Embryonic facial prominence (tissue), 1 donor: ENCODE data around the gene HOGA1.
"Not testable (repeated sequence)": the region's sequence is repeated elsewhere in the genome, so short reads cannot be mapped to it uniquely, and the experiment has no call there.

Source experiments
- DNase-seq: peaks from one replicate; pipeline ENCODE4 v3.0.0-alpha.2; 2016; ENCODE audit errors: extremely low spot score

HOGA1 gene

GRCh38 chr10:97611473-97611872, 27.3 kb downstream of the HOGA1 start:
- DNase-seq = no peak

DNA sequence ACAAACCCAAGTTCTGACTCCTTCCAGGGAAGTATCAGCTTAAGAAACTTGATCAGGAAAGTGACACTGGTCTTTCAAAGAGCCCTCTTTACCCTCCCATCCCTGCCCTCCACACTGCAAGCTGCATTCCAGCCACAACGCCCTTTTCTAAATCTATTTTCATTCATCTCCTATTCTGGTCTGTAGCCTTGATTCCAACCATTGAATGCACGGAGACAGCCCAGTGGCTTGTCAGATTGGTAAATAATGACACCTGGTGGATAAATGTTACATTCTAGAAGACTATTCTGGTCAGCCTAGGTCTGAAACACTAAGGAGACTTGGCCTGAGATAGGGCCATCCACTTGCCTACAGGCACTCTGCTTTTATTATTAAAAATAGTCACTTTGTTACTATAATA, 28.2 kb downstream of the HOGA1 start:
- DNase-seq = no peak

DNA sequence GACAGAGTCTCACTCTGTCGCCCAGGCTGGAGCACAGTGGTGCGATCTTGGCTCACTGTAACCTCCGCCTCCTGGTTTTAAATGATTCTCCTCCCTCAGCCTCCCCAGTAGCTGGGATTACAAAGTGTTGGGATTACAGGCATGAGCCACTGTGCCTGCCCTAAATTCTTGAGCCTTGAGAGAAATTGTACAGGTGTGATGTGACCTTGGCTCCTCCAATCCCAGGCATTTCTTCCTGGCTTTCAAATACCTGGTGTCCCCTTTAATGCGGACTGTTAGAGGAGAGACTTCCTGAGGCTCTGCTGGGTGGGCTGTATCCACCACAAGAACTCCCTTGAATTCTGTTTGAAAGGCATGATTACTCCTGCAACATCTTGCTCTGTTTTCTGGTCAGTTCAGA, 34.1 kb downstream of the HOGA1 start:
- DNase-seq = no peak

DNA sequence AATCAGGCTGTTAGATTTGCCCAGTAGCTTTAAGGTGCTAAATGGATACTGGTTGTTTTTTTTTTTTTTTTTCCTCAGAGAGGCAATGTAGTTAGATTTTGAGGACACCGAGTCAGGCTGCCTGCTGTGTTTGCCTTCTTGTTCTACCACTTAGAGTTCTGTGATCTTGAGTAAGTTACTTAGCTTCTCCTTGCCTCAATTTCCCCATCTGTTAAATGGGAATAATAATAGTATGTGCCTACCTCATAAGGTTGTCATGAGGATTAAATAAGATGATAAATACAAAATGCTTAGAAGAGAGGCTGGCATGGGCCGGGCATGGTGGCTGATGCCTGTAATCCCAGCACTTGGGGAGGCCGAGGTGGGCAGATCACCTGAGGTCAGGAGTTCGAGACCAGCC, 34.5 kb downstream of the HOGA1 start:
- no peak for DNase-seq

- DNase-seq = no peak
These were observed 39.1 kb downstream of the HOGA1 start for GRCh38 chr10:97623277-97623676.

GRCh38 chr10:97627731-97628130, 43.5 kb downstream of the HOGA1 start:
- DNase-seq = no peak

DNA sequence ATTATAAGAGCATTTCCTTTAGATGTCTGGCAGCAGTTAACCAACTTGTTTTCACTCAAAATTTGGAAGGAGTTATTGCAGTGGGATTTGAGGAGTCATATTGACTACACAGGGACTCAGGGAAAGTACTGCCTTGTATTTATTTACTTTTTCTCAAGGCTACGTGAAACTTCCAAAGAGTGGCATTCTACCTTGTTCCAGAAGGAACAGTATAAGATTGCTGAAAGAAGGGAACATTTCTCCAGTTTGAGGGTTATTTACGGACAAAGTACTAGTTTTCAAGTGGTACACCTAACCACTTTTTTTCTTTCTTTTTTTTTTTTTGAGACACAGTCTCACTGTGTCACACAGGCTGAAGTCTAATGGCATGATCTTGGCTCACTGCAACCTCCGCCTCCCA, 44.0 kb downstream of the HOGA1 start:
- no peak for DNase-seq

DNA sequence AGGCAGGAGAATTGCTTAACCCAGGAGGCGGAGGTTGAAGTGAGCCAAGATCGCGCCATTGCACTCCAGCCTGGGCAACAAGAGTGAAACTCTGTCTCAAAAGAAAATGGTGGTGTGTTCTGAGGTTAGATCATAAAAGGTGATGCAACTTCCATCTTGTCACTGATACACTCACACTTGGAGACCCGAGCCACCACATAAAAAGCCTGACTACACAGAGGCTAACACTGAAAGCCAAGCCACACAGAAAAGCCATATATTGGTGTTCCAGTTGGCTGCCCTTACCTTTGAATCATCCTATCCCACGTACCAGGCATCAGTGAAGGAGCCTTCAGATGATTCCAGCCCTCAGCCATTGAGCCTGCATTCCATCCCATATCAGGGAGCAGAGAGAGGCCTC, 45.1 kb downstream of the HOGA1 start:
- no peak for DNase-seq

GRCh38 chr10:97631098-97631497, 46.9 kb downstream of the HOGA1 start:
- DNase-seq = no peak

GRCh38 chr10:97632949-97633884, 49.0 kb downstream of the HOGA1 start, which contains the start of gene MORN4:
TSS of gene MORN4 (minus strand) at chr10:97633500. CDS start at chr10:97619653, 13,847 bp downstream.
- DNase-seq = peak; percentile 87

DNA sequence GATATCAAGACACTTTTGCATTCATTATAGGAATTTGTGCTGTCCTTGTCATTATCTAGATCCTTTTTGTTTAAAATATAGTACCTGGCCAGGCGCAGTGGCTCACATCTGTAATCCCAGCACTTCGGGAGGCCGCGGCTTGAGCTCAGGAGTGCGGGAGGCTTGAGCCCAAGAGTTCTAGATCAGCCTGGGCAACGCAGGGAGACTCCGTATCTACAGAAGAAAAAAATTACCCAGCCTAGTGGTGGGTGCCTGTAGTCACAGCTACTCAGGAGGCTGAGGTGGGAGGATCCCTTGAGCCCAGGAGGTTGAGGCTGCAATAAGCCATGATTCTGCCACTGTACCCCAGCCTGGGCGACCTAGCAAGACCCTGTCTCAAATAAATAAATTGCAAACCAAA, 49.7 kb downstream of the HOGA1 start:
- DNase-seq = no peak

- DNase-seq = no peak
These were observed 51.4 kb downstream of the HOGA1 start for GRCh38 chr10:97635577-97635976.

- not testable (repeated sequence) for DNase-seq
These were observed 54.9 kb downstream of the HOGA1 start for GRCh38 chr10:97639090-97639489.

GRCh38 chr10:97640174-97640867, 56.1 kb downstream of the HOGA1 start, which contains the start of gene PI4K2A:
TSS of gene PI4K2A (plus strand) at chr10:97640671. CDS start at chr10:97640743, 72 bp downstream.
- DNase-seq = peak; percentile 95

GRCh38 chr10:97640868-97641811, 57.0 kb downstream of the HOGA1 start:
- no peak for DNase-seq

DNA sequence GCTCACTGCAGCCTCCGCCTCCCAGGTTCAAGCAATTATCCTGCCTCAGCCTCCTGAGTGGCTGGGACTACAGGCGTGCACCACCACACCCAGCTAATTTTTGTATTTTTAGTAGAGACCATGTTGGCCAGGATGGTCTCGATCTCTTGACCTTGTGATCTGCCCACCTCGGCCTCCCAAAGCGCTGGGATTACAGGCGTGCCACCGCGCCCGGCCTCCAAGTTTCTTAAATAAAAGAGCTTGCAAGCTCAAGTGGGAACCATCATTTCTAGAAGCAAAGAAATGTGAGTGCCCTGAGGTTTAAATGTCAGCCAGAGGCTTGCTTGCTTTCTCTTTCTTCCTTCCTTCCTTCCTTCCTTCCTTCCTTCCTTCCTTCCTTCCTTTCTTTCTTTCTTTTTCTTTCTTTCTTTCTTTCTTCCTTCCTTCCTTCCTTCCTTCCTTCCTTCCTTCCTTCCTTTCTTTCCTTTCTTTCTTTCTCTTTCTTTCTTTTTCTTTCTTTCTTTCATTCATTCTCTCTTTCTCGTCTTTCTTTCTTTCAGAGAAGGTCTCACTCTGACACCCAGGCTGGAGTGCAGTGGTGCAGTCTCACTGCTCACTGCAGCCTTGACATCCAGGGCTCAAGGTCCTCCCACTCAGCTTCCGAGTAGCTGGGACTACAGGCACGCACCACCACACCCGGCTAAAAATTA, 58.4 kb downstream of the HOGA1 start:
- DNase-seq = not testable (repeated sequence)

DNA sequence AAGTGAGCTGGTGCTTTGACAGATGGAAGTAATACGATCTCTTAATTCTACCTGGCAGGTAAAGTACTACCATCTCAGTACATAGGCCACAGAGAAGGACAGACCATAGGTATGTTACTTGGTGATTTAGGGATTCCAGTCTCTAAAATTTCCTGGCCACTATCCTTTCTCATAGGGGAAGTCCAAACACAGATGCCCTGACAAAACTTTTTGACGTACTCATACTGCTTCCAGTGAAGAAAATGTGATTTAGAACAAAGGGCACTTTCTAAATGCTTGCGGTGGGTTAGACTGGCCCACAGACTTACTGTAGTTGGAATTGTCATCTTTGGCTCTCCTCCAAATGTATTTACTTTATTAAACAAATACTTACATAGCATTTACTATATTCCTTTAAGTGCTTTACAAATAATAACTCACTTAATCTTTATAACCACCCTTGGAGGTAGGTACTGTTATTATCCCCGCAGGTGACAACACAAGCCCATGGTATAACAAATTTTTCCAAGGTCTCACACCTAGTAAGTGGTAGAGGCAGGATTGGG, 59.3 kb downstream of the HOGA1 start:
- no peak for DNase-seq

DNA sequence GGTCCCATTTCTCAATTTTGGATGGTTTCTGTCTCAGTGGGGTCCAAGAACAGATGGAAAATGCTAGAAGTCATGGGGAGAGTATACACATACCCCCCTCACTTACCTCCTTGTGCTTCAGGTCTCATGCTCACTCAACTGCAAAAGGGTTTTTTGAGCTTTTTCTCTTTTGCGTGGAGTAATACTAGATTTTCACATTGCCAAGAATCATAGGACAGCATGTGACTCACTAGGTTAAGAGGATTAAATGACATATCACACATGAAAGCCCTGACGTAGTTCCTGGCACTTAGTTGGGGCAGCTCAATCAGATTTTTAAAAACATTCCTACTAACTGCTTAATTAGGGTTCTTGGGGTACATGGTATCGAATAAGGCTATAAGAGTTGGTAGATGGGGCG, 60.7 kb downstream of the HOGA1 start:
- no peak for DNase-seq

GRCh38 chr10:97647556-97647955, 63.4 kb downstream of the HOGA1 start:
- no peak for DNase-seq

GRCh38 chr10:97648562-97649404, 64.6 kb downstream of the HOGA1 start:
- DNase-seq = no peak
